GM18861 (cell line): Measurements from ENCODE around the gene SLC11A2.
"Not testable (repeated sequence)": the region's sequence is repeated elsewhere in the genome, so short reads cannot be mapped to it uniquely, and the experiment has no call there.

ENCODE experiments used
- ATAC-seq: cut with Tn5 transposase; IDR thresholded peaks from one replicate; pipeline ENCODE4 v1.9.1; 2021; ENCODE audit not compliant: unreplicated experiment

The SLC11A2 gene

GRCh38 chr12:50949801-50950302, 76.3 kb downstream of the SLC11A2 start:
- no peak for ATAC-seq

GRCh38 chr12:50948798-50949197, 77.4 kb downstream of the SLC11A2 start:
- no peak for ATAC-seq

DNA sequence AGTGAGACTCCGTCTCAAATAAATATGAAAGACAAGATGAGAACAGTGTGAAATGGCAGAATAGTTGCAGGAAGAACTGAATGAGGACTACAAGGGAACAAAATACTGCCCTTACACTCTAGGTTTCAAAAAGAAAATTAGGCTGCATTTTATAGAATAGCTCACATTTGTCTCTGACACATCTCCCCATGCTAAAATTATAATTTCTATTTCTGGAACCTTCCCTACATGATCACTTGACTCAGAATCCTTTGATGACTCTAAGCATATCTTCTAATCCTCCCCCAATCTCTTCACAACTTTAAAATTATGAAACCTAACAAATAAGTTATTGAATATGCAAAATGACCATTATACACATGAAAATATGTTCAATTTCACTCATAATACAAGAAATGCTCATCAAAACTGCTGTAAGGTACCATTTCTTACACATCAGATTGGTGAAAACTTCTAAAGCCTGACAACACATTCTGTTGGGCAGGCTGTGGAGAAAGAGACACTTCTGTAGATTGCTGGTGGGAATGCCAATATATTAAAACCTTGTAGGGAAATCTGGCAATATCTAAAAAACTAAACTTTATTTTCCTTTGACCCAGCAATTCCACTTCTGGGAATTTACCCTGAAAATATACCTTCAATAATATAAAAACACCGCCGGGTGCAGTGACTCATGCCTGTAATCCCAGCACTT, 78.1 kb downstream of the SLC11A2 start:
- ATAC-seq = no peak

DNA sequence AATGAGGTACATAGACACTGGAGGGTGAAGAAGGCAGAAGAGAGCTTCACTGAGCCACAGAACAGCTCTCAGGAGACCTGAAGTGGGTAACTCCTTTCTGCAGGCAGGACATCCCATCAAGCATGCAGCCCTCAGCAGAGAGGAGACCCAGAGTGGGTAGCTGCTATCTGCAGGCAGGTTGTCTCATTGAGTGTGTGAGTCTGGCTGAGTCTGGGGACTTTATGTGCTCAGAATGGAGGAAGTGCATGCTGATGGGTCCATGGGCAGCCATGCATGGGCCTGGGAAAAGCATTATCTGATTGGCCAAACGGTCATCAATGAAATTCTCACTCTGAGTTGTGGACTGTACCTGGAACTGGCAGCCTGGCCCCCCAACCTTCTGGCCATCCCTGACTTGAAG, 88.5 kb downstream of the SLC11A2 start:
- no peak for ATAC-seq

DNA sequence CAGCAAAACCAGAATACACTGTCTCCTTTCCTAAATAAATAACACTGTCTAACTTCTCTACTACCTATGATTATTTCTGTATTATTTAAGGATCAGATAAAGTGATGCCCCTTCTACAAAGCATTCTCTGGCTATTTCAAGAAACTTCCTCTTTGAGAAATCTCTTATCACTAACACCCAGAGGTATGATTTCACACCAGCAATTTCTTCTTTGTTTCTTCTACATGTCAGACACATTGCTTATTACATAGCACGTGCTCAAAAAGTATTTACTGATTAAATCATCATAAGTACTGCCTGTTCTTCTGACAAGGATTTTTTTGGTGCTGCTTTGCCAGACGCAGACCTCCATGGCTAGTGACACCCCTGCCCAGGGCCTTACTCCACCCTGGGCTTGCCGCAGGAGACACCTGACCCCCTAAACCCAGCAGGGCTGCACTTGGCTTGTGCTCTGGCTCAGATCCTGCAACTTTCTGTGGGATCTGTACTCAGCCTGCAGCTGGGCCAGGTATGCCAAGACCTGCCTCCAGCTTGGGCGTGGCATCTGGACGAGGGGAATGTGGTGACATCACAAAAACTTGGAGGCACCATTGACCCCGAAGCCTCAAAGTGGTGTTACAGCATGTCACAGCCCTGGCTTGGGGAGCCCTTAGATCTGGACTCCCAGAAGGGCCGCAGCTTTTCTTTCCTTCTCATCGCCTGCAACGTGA, 89.2 kb downstream of the SLC11A2 start:
- ATAC-seq = no peak

DNA sequence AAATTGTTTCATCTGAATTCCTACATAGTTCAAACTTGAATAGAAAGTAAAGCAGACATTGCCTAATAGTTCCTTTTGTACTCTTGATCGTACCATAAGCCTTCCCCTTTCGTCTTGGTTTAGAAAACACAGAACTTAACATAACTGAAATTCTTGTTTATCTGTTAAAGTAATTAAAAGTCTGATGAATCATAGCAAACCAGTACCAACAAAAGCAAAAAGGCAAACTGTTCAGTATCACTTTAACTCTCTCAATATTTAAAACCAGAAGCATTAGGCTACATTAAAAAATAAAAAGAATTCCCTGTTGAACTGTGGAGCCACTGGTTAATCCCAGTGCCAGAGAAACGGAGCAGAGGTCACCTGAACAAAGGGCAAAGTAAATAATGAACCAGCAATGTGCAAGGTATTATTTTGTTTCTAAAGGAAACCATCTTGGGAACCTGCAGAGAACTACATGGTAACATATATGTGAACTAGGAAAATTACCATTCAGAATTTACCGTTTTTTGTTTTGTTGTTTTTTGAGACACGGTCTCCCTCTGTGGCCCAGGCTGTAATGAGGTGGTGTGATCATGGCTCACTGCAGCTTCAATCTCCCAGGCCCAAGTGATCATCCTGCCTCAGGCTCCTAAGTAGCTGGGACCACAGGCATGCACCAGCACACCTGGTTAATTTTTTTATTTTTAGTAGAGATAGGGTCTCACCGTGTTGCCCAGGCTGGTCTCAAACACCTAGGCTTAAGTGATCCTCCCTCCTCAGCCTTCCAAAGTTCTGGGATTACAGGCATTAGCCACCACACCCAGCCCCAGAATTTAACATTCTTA, 91.0 kb downstream of the SLC11A2 start:
- ATAC-seq = no peak

GRCh38 chr12:50934371-50934851, 91.8 kb downstream of the SLC11A2 start:
- no peak for ATAC-seq

- ATAC-seq = no peak
These were observed 92.6 kb downstream of the SLC11A2 start for GRCh38 chr12:50933459-50934124.

- no peak for ATAC-seq
These were observed 93.3 kb downstream of the SLC11A2 start for GRCh38 chr12:50932787-50933280.

- not testable (repeated sequence) for ATAC-seq
These were observed 95.7 kb downstream of the SLC11A2 start for GRCh38 chr12:50930477-50930876.

DNA sequence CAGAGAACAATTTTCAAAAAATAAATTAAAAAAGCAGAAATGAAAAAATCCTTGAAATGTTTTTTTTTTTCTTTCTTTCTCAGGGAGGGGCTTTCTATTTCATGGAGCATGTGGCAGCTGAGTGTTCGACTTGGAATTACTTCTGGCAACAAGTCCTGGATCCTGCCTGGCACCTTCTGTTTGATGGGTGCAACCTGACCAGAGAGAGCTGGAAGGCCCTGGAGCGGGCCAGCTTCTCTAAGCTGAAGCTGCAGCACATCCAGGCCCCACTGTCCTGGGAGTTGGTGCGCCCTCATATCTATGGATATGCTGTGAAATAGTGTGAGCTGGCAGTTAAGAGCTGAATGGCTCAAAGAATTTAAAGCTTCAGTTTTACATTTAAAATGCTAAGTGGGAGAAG, 96.4 kb downstream of the SLC11A2 start:
- ATAC-seq = no peak
